Calu3 (cell line): Measurements from ENCODE around the gene TGFB1. TPM values are rescaled to one million over a fixed set of nuclear protein-coding genes. Genes with fewer than 3 reads are reported as not detected.

Experiments used
- BruUV-seq: library from RNA; stranded (reverse); fragments of 400-500 nt; replicated peaks from 2 replicates; lab custom pipeline; 2021; lab: Mats Ljungman, UMichigan
- CTCF ChIA-PET: fragments of 300-600 bp; sonication (Branson Sonifier 250); formaldehyde crosslinking; loops from one replicate; lab custom pipeline; 2022; ENCODE audit warnings: antibody characterized with exemption; lab: Charles Lee
- DNase-seq: peaks from one replicate; pipeline ENCODE4 v3.0.0; 2022
- H3K27ac Mint-ChIP-seq: one replicate; pipeline ENCODE4 v1.8.0; 2022; ENCODE audit warnings: mixed read lengths; ENCODE audit not compliant: unreplicated experiment
- H3K27me3 Mint-ChIP-seq: one replicate; pipeline ENCODE4 v1.8.0; 2022; ENCODE audit warnings: mixed read lengths; ENCODE audit not compliant: unreplicated experiment
- H3K36me3 Mint-ChIP-seq: one replicate; pipeline ENCODE4 v1.8.0; 2022; ENCODE audit warnings: mild to moderate bottlenecking, moderate library complexity, mixed read lengths; ENCODE audit not compliant: insufficient read depth, unreplicated experiment
- H3K4me1 Mint-ChIP-seq: one replicate; pipeline ENCODE4 v1.8.0; 2022; ENCODE audit warnings: mild to moderate bottlenecking, low read depth, mixed read lengths; ENCODE audit not compliant: unreplicated experiment
- H3K4me3 Mint-ChIP-seq: one replicate; pipeline ENCODE4 v1.8.0; 2022; ENCODE audit warnings: mild to moderate bottlenecking, low read depth, moderate library complexity, mixed read lengths; ENCODE audit not compliant: unreplicated experiment
- H3K9me3 Mint-ChIP-seq: one replicate; pipeline ENCODE4 v1.8.0; 2022; ENCODE audit warnings: low read depth, mixed read lengths; ENCODE audit not compliant: unreplicated experiment
- intact Hi-C: fragments of 100-400 bp; cut with micrococcal nuclease; formaldehyde crosslinking; loops from one replicate; pipeline ENCODE4 v1.10.0; 2022; ENCODE audit not compliant: unreplicated experiment
- total RNA-seq: library from RNA; stranded (reverse); gene quantifications from 2 replicates; pipeline ENCODE4 v1.2.3, GENCODE V29; 2022
- TF ChIP-seq, protein P1 (sequence below): fragments of 200-600 bp; IDR thresholded peaks from one replicate; pipeline ENCODE4 v1.8.0; 2022; ENCODE audit warnings: antibody characterized with exemption; ENCODE audit not compliant: unreplicated experiment

TGFB1 gene
- total RNA-seq, 1 experiment from 2014 or later, result 39.2 TPM

DNA sequence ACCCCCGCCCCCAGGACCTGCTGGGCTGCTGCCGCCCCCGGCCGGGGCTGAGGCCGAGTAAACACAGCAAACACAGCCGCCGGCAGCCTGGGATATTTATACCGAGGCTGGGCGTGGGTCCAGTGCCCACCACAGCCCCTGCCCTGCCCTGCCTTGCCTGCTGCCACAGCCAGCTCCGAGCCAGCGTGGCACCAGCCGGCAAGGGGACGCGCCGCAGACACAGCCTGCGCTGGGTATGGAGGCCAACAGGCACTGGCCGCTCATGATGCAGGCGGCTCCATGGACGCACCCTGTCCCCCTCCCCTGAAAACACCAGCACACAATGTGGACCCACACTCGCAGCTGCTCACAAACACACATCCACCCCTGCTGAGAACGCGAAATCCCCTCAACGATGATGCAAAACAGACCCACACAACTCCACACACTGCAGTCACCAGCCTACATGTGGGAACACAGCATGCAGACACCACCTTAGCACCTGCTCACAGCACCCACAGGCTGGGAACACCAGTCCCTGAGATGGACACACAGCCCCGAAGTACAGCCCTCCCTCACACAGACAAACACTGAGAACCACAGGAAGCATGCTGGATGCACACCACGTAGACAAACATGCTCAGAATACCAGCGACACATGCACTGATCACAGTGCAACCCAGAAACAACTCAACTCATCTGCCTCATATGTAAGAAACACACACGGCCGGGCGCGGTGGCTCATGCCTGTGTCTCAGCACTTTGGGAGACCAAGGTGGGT, 27.6 kb downstream of the TGFB1 start:
- BruUV-seq, result no TSS peak
- Mint-ChIP-seq H3K36me3 (peaks cover 69% of the 10 kb centered on the region), H3K9me3 (no peaks in the 10 kb centered on the region), H3K4me3 (peak overlapping the region; percentile 63), H3K27ac (peak overlapping the region; percentile 90), H3K27me3 (no peaks in the 10 kb centered on the region), H3K4me1 (peaks cover 50% of the 10 kb centered on the region)
- CTCF ChIA-PET, result no interaction called here
- TF ChIP-seq, protein P1, sequence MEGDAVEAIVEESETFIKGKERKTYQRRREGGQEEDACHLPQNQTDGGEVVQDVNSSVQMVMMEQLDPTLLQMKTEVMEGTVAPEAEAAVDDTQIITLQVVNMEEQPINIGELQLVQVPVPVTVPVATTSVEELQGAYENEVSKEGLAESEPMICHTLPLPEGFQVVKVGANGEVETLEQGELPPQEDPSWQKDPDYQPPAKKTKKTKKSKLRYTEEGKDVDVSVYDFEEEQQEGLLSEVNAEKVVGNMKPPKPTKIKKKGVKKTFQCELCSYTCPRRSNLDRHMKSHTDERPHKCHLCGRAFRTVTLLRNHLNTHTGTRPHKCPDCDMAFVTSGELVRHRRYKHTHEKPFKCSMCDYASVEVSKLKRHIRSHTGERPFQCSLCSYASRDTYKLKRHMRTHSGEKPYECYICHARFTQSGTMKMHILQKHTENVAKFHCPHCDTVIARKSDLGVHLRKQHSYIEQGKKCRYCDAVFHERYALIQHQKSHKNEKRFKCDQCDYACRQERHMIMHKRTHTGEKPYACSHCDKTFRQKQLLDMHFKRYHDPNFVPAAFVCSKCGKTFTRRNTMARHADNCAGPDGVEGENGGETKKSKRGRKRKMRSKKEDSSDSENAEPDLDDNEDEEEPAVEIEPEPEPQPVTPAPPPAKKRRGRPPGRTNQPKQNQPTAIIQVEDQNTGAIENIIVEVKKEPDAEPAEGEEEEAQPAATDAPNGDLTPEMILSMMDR, result no peak
- intact Hi-C loops, result no loop called here
- peak; percentile 30 for DNase-seq

DNA sequence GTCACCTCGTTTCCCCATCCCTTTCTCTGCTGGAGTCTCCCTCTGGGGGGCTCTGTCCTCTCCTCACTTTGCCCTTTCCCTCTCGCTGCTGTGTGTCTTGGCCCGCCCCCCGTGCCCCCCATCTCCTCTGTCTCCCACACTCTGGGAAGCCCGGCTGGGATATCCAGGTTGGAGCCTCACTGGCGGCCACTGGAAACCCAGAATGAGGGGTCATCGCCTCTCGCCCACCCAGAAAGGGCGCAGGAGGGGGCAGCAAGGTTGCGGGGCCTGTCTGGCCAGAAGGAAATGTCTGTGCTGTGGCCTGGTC, 28.1 kb downstream of the TGFB1 start:
- TF ChIP-seq, protein P1, result no peak
- H3K9me3 Mint-ChIP-seq, result no peaks in the 10 kb centered on the region

DNA sequence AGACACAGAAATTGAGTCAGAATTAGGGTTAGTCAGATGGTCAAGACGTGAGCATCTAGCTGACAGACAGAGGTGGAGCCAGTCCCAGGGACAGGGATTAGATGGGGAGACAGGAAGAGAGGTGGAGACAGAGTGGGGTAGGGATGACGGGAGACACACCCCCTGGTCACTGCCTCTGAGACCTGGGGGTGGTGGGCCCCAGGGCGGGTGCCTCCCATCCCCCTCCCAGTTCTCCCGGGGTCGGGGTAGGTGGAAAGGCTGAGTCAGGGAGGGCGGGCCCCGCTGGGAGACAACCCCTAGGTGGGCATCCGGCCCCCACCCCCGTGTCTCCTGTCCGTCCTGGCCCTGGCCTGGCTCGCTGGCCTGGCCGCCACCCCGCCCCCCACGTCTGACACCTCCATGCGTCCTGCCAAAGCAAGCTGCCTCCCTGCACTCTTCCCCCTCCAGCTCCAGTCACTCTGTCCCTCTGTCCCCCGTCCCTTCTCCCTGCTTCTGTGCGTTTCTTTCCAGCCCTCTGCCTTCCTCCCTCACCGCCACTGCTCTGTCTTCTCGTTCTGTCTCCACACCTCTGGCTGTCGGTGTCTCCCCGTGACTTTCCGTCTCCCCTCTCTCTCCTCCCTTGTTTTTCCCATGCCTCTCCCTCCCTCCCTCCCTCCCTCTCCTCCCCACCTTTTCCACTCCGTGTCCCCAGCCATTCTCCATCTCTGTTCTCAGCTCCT, 28.6 kb downstream of the TGFB1 start:
- Mint-ChIP-seq H3K27me3 (no peaks in the 10 kb centered on the region), H3K27ac (peak overlapping the region; percentile 90), H3K36me3 (peaks cover 73% of the 10 kb centered on the region), H3K4me1 (peaks cover 50% of the 10 kb centered on the region), H3K9me3 (no peaks in the 10 kb centered on the region), H3K4me3 (peak overlapping the region; percentile 63)
- CTCF ChIA-PET, result interaction anchor here (0.6 to 0.9 kb wide), 3 partner anchors 16 to 121 kb away, joined by 5 to 7 read pairs (median 5); no protein-coding TSS in a partner anchor
- TF ChIP-seq, protein P1, result no peak
- DNase-seq, result peak; percentile 54
- BruUV-seq, result no TSS peak
- intact Hi-C loops, result no loop called here

More for the DNA sequence above, 28.1 kb downstream of the TGFB1 start:
- DNase-seq, result no peak
- intact Hi-C loops, result no loop called here
- no peaks in the 10 kb centered on the region for H3K27me3 Mint-ChIP-seq
- H3K4me3 Mint-ChIP-seq, result peak overlapping the region; percentile 63
- BruUV-seq, result no TSS peak
- H3K36me3 Mint-ChIP-seq, result peaks cover 71% of the 10 kb centered on the region
- peak overlapping the region; percentile 90 for H3K27ac Mint-ChIP-seq
- CTCF ChIA-PET, result interaction anchor here (0.6 to 0.9 kb wide), 3 partner anchors 17 to 121 kb away, joined by 5 to 7 read pairs (median 5); no protein-coding TSS in a partner anchor
- H3K4me1 Mint-ChIP-seq, result peaks cover 50% of the 10 kb centered on the region

DNA sequence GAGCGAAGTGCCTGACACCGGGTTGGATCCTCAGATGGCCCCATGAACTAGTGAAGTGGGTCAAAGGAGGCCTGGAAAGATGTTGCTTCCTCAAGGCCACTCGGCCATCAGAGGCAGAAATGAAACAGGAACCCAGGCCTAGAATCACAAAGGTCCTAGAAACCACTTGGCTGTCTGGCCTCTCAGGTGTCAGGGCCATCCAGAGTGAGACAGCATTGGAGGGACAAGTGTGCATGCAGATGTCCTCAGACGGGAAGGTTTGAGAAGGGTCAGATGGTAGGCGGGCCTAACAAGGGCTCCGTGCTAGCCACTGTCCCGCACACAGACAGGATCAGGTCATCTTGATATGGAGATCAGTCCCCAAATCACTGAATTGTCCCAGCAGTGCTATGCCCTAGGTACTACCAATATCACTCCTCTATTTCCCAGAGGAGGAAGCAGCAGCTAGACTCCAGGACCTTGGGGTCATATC, 29.5 kb downstream of the TGFB1 start:
- no peaks in the 10 kb centered on the region for H3K27me3 Mint-ChIP-seq
- peaks cover 50% of the 10 kb centered on the region for H3K4me1 Mint-ChIP-seq
- H3K27ac Mint-ChIP-seq, result peak overlapping the region; percentile 90
- no peak for DNase-seq
- intact Hi-C loops, result no loop called here
- CTCF ChIA-PET, result no interaction called here
- TF ChIP-seq, protein P1, result no peak
- H3K36me3 Mint-ChIP-seq, result peaks cover 81% of the 10 kb centered on the region
- peak overlapping the region; percentile 63 for H3K4me3 Mint-ChIP-seq
- H3K9me3 Mint-ChIP-seq, result no peaks in the 10 kb centered on the region
- BruUV-seq, result TSS peak; percentile 42
